GM18873 (cell line): ENCODE results near the gene MYMX.
A peak's percentile ranks its signal among the peaks of the same experiment; 100 is the strongest.
"Not testable (repeated sequence)": the region's sequence is repeated elsewhere in the genome, so short reads cannot be mapped to it uniquely, and the experiment has no call there.

Experiments
- ATAC-seq: cut with Tn5 transposase; IDR thresholded peaks from one replicate; pipeline ENCODE4 v1.9.1; 2021; ENCODE audit warnings: mild to moderate bottlenecking, moderate library complexity, moderate number of reproducible peaks; ENCODE audit not compliant: unreplicated experiment, low FRiP score

MYMX gene

DNA sequence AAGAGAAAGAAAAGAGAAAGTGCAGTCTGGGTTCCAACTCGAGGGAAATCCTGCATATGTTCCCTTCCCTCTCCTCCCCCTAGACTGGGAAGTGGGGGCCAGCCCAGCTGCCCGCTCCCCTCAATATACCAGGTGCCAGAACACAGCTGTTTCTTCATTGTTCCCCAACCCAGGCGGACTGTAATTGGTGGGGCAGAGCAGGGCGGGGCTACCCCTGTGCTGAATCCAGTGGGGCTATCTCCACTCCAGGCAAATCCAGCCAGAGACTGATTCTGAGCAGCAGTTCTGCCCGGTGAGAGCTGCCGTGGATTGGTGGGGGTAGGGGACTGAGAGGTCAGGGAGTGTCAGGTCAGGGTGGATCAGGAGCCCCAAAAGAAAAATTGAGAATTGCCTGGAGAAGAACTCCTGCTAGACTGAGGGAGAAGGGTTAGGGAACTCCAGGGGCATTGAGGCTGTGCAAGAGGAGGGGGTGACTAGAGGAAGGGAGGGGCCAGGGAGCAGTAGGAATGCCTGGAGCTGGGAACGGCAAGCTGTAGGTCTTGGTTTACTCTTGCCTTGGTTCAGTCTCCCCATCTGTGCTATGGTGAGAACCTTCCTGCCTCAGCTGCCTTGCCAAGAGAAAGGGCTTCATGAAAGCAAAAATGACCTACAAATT lies at the start of gene MYMX:
Gene MYMX (plus strand): TSS at position 250 of the 655 bp plus-strand sequence. CDS start 546 bp downstream, outside the sequence.
- ATAC-seq, result no peak

DNA sequence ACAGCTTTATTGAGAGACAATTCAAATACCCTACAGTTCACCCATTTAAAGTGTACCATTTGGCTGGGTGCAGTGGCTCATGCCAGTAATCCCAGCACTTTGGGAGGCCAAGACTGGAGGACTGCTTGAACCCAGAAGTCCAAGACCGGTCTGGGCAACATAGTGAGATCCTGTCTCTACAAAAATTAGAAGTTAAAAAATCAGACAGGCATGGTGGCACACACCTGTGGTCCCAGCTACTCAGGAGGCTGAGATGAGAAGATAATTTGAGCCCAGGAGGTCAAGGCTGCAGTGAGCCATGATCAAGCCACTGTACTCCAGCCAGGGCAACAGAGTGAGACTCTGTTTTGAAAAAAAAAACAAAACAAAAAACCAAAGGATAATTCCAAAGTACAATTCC lies 49.2 kb upstream of the MYMX start:
- ATAC-seq, result no peak

DNA sequence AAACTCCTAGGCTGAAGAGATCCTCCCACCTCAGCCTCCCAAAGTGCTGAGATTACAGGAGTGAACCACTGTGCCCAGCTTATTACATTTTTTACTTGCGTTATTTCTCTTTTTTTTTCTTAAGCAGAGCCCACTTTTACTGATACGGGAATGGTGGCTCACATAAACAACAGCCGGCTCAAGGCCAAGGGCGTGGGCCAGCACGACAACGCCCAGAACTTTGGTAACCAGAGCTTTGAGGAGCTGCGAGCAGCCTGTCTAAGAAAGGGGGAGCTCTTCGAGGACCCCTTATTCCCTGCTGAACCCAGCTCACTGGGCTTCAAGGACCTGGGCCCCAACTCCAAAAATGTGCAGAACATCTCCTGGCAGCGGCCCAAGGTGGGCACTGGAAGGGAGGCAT lies 47.6 kb upstream of the MYMX start:
- ATAC-seq, result no peak

DNA sequence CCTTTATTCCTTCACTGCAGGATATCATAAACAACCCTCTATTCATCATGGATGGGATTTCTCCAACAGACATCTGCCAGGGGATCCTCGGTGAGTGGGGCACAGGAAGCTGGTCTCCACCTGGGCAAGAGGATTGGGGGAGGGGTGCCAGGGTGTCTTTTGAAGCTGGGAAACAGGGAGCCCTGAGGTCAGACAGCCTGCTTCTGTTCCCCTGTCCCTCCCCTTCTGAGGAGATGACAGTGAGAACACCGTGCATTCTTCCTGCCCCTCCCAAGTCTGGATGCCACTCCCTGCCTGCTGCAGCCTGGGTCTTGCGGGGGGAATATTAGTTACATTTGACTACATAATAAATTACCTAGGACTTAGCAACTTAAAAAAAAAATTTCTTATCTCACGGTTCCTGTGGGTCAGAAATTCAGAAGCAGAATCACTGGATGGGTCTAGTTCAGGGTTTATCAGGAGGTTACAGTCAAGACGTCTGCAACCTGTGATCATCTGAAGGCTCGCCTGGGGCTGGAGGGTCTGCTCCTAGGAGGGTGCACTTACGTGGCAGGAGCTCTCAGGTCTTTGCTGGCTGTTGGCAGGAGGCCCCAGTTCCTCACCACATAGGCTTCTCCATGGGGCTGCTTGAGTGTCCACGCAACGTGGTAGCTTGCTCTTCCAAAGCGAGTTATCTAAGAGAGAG lies 46.7 kb upstream of the MYMX start:
- no peak for ATAC-seq

DNA sequence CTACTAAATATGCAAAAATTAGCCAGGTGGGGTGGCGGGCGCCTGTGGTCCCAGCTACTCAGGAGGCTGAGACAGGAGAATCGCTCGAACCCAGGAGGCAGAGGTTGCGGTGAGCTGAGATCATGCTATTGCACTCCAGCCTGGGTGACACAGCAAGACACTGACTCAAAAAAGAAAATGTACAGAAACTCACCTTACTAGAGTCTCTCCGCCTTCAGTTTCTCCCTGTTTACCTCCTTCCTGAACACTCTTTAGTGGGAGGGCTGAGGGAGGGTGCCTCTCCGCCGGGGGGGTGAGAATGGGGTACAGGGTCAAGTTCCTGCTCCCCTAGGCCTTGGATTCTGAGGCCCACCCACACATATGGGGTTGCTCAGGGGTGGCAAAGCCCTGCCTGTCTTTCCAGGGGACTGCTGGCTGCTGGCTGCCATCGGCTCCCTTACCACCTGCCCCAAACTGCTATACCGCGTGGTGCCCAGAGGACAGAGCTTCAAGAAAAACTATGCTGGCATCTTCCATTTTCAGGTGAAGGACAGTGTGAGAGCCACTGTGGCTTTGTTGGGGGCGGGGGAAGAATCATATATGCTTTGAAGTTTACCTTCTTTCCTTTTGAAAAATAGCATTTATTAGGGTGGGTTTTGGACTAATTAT lies 44.7 kb upstream of the MYMX start:
- no peak for ATAC-seq

DNA sequence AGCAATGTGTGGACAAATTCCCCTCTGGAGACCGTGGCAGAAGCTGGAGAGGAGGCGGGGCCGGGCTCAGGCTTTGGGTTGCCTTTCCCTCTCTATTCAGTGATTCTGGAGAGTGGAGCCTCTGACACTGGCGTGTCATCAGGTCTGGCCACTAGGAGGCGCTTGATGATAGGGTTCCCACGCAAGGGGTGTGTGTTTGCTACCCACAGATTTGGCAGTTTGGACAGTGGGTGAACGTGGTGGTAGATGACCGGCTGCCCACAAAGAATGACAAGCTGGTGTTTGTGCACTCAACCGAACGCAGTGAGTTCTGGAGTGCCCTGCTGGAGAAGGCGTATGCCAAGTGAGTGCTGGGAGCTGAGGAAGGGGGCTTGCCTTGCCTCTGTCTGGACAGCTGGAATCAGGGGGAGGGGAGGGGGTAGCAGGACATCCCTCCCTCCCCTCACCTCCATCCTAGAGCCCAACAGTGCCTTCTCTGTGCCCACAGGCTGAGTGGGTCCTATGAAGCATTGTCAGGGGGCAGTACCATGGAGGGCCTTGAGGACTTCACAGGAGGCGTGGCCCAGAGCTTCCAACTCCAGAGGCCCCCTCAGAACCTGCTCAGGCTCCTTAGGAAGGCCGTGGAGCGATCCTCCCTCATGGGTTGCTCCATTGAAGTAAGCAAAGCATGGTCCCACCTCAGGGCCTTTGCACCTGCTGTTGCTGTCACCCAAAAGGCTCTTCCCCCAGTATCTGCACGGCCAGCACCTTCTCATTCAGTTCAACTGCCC lies 43.8 kb upstream of the MYMX start:
- ATAC-seq, result peak; percentile 56

DNA sequence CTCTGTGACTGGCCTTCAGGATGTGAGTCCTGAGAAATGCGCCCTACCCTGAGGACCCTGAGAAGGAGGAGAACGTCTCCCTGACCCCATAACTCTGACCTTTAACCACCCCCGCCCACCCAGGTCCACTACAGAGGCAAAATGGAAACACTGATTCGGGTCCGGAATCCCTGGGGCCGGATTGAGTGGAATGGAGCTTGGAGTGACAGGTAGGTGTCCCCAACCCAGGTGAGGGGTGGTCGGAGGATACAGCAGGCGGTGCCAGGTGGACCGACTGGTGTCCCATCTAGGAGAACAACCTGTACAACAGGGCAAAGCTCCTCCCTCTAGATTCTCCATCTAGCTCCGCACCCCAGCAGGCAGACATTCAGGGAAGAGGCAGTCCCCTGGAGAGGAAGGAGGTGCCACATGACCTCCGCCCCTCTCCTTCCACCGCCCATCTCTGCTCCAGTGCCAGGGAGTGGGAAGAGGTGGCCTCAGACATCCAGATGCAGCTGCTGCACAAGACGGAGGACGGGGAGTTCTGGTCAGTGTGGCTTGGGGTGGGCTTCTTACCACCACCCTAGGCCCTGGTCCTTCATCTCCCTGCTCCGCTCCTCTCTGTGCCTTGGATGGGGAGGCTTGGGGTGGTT lies 40.5 kb upstream of the MYMX start:
- ATAC-seq, result no peak

DNA sequence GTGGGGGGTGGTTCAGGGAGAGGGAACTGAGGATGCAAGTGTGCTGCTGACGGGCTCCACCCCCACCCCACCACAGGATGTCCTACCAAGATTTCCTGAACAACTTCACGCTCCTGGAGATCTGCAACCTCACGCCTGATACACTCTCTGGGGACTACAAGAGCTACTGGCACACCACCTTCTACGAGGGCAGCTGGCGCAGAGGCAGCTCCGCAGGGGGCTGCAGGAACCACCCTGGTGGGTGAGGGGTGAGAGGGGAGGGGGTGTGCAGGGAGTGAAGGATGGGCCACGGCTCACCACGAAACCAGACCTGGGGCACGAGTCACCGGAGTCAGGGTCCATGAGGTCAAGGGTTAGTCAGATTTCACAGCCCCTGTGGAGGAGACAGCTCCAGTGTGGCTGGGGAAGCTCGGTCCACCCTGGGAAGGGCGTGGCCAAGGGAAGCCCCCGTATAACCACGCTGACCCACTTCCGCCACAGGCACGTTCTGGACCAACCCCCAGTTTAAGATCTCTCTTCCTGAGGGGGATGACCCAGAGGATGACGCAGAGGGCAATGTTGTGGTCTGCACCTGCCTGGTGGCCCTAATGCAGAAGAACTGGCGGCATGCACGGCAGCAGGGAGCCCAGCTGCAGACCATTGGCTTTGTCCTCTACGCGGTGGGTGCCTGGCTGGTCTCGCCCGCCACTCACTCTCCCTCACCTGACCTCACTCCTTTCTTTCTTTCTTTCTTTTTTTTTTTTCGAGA lies 39.8 kb upstream of the MYMX start:
- ATAC-seq, result no peak

DNA sequence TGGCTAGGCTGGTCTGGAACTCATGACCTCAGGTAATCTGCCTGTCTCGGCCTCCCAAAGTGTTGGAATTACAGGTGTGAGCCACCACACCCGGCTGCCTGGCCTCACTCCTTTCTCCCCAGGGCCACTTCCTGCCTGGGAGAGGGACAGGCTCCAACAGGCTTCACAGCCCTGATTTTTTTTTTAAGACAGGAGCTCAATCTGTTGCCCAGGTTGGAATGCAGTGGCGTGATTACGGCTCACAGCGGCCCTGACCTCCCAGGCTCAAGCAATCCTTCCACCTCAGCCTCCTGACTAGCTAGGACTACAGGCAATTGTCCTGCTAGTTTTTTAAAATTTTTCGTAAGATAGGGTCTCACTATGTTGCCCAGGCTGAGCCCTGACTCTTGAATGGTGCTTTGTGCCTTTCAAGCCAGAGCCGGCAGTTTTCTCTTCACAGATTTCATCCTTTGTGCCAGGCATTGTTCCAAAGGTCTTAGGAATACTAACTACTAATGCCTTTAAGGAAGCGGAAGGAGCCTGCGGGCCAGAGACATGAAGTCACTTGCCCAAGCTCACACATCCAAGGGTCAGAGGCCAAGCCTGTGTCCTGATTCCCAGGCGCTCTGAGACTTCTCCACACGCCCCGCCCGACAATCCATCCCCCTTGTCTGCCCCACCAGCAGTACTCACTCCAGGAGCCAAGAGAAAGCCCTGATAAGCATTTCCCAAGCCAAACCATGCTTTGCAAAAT lies 38.9 kb upstream of the MYMX start:
- ATAC-seq, result no peak

DNA sequence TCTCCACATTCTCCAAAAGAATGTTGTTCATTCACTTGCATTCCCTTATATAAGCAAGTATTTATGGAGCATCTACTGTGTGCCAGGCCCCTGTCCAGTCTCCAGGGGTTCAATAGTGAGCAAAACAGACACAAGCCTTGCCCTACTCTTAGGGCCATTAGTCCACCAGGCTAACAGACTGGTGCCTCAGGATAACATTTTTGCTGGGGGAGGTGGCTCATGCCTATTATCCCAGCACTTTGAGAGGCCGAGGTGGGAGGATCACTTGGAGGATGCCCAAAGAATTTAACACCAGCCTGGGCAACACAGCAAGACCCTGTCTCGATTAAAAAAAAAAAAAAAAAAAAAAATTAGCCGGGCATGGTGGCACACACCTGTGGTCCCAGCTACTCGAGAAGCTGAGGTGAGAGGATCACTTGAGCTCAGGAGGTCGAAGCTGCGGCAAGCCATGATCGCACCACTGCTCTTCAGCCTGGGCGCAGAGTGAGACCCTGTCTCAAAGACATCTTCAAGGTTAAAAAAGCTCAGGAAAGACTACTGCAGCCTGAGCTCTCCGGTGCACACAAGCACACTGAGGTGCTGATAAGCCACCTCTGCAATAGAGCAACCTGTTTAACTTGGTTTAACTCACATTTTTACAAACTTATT lies 38.2 kb upstream of the MYMX start:
- no peak for ATAC-seq

DNA sequence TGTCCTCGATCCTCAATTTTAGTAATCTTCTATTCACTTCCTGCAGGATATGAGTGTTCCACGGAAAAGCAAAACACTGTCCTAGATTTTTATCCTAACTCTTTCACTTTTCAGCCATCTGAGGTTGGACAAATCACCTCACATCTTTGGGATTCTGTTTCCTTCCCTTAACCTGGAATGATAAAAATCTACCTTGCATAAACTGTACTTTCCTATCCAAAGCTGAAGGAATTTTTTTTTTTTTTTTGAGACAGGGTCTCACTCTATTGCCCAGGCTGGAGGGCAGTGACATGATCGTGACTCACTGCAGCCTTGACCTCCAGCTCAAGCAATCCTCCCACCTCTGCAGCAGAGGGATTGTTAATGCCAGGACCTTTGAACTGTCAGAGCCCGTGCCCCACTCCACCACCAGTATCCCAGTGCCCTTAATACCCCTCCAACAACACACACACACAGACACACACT lies 37.6 kb upstream of the MYMX start:
- no peak for ATAC-seq

DNA sequence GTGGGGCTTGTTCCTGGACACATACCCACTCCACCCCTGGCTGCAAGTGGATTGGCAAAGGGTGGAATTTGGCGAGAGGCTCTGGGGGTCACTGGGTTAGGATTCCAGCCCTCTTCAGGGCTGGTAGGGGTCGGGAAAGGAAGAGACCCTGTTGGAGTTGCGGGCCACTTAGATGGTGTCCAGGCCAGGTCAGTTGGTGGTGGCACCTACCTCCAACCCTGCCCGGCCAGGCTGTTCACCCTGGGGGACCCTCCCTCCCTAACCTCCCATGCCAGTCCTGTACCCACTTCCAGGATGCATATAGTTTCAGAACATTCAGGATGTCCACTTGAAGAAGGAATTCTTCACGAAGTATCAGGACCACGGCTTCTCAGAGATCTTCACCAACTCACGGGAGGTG lies 37.1 kb upstream of the MYMX start:
- no peak for ATAC-seq

DNA sequence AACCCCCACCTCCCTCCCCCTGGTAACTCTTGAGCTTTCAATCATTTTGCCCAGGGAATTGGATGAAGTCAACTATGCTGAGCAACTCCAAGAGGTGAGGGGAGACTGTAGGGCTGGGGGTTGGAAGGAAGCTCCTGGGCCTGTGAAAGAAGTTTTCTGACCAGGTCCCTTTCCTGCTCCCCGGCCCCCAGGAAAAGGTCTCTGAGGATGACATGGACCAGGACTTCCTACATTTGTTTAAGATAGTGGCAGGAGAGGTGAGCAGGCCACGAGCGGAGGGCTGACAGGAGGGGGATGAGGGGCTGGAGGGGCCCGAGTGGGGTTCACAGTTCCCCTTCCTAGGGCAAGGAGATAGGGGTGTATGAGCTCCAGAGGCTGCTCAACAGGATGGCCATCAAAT lies 36.3 kb upstream of the MYMX start:
- ATAC-seq, result no peak

DNA sequence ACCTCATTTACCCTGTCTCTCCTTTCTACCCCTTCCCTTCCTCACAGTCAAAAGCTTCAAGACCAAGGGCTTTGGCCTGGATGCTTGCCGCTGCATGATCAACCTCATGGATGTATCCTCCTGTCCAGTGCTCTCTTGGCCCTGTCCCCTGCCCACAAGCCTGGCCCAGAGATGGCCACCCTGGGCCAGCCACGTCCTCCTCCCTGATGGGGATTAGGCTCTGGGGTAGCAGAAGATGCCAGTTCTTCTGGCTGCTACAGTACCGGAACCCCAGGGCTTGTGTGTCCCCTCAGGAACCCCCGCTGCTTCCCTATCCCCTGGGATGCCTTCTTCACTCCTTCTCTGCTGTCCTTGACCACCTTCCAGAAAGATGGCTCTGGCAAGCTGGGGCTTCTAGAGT lies 35.8 kb upstream of the MYMX start:
- ATAC-seq, result no peak

DNA sequence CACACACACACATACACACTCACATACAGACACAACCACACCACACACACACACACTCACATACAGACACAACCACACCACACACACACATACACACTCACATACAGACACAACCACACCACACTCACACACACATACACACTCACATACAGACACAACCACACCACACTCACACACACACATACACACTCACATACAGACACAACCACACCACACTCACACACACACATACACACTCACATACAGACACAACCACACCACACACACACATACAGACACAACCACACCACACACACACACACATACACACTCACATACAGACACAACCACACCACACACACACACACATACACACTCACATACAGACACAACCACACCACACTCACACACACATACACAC lies 34.9 kb upstream of the MYMX start:
- ATAC-seq, result not testable (repeated sequence)

DNA sequence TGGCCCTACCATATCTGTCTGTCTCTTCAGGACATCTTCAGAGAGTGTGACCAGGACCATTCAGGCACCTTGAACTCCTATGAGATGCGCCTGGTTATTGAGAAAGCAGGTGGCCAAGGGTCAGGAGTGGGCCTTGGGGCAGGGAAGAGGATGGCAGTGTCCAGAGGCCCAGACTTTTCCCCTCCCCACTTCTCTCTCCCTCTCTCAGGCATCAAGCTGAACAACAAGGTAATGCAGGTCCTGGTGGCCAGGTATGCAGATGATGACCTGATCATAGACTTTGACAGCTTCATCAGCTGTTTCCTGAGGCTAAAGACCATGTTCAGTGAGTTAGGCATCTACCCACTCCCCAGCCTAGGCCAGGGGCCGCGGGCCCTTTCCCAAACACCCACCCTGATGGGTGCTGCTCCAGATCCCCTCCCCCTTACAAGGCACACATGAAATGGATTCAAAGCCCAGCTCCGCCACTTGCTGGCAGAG lies 33.8 kb upstream of the MYMX start:
- no peak for ATAC-seq

DNA sequence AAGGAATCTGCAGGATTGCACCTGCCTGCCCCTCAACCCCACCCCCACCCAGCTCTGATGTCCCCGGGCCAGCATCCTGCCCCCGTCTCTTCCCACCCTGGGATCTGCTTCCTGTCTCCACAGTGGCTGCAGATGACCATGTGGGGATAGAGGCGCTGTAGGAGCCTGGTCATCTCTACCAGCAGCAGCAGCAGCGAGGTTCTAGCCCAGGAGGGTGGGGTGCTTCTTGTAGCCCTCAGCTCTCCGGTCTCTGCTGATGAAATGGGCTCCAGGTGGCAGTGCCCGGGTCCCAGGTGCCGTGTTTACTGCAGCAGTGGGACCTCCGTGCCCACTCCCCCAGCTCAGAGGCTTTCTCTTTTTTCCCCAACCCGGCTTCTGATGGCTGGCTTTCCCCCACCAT lies 32.9 kb upstream of the MYMX start:
- ATAC-seq, result no peak

DNA sequence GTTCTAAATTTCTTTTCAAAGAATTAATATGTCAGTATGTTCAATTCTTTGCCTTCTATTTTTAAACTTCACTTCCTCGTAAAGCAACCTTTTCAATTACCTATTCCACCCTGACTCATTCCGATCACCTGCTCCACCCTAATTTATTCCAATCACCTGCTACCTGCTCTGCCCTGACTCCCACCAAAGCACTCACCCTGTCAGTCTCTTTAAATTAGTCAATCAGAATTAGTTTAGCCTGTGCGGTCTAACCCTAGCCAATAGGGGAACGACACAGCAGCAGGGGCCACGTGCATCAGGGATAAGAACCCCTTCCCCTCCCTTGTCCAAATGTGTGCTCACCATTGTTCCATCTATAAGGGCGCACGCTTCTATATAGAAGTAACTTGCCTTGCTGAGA lies 31.4 kb upstream of the MYMX start:
- not testable (repeated sequence) for ATAC-seq
